ENCODE results near the gene SLC38A2.
"Not testable (repeated sequence)": the region's sequence is repeated elsewhere in the genome, so short reads cannot be mapped to it uniquely, and the experiment has no call there.

SLC38A2 gene

GRCh38 chr12:46351886-46352650, 20.5 kb downstream of the SLC38A2 start:
- H3K4me3 ChIP-seq (ENCODE audit: low read length), result no peak overlapping the region
- no peak for DNase-seq (ENCODE audit: low read depth, low spot score)

- no peak overlapping the region for H3K4me3 ChIP-seq (ENCODE audit: low read length)
- no peak for DNase-seq (ENCODE audit: low read depth, low spot score)
Observed at GRCh38 chr12:46351138-46351537, 21.4 kb downstream of the SLC38A2 start.

- no peak for DNase-seq (ENCODE audit: low read depth, low spot score)
- no peak overlapping the region for H3K4me3 ChIP-seq (ENCODE audit: low read length)
Observed at GRCh38 chr12:46349253-46349652, 23.3 kb downstream of the SLC38A2 start.

GRCh38 chr12:46343118-46343852, 29.3 kb downstream of the SLC38A2 start:
- no peak for DNase-seq (ENCODE audit: low read depth, low spot score)
- no peak overlapping the region for H3K4me3 ChIP-seq (ENCODE audit: low read length)

- H3K4me3 ChIP-seq (ENCODE audit: low read length), result no peak overlapping the region
- no peak for DNase-seq (ENCODE audit: low read depth, low spot score)
Observed at GRCh38 chr12:46342562-46343033, 30.0 kb downstream of the SLC38A2 start.

GRCh38 chr12:46339051-46339450, 33.5 kb downstream of the SLC38A2 start:
- no peak for DNase-seq (ENCODE audit: low read depth, low spot score)
- H3K4me3 ChIP-seq (ENCODE audit: low read length), result no peak overlapping the region

- DNase-seq (ENCODE audit: low read depth, low spot score), result no peak
Observed at GRCh38 chr12:46332260-46332659, 40.3 kb downstream of the SLC38A2 start.

GRCh38 chr12:46325075-46325474, 47.5 kb downstream of the SLC38A2 start:
- not testable (repeated sequence) for H3K4me3 ChIP-seq (ENCODE audit: low read length); DNase-seq (ENCODE audit: low read depth, low spot score)

More at GRCh38 chr12:46332260-46332659, 40.3 kb downstream of the SLC38A2 start:
- H3K4me3 ChIP-seq (ENCODE audit: low read length), result no peak overlapping the region

GRCh38 chr12:46320731-46321130, 51.8 kb downstream of the SLC38A2 start:
- no peak overlapping the region for H3K4me3 ChIP-seq (ENCODE audit: low read length)

GRCh38 chr12:46318037-46318436, 54.5 kb downstream of the SLC38A2 start:
- no peak for DNase-seq (ENCODE audit: low read depth, low spot score)

More at GRCh38 chr12:46320731-46321130, 51.8 kb downstream of the SLC38A2 start:
- no peak for DNase-seq (ENCODE audit: low read depth, low spot score)

More at GRCh38 chr12:46318037-46318436, 54.5 kb downstream of the SLC38A2 start:
- no peak overlapping the region for H3K4me3 ChIP-seq (ENCODE audit: low read length)
